ENCODE results near the gene TSPAN10.
A peak's percentile ranks its signal among the peaks of the same experiment; 100 is the strongest.

Gene TSPAN10

DNA sequence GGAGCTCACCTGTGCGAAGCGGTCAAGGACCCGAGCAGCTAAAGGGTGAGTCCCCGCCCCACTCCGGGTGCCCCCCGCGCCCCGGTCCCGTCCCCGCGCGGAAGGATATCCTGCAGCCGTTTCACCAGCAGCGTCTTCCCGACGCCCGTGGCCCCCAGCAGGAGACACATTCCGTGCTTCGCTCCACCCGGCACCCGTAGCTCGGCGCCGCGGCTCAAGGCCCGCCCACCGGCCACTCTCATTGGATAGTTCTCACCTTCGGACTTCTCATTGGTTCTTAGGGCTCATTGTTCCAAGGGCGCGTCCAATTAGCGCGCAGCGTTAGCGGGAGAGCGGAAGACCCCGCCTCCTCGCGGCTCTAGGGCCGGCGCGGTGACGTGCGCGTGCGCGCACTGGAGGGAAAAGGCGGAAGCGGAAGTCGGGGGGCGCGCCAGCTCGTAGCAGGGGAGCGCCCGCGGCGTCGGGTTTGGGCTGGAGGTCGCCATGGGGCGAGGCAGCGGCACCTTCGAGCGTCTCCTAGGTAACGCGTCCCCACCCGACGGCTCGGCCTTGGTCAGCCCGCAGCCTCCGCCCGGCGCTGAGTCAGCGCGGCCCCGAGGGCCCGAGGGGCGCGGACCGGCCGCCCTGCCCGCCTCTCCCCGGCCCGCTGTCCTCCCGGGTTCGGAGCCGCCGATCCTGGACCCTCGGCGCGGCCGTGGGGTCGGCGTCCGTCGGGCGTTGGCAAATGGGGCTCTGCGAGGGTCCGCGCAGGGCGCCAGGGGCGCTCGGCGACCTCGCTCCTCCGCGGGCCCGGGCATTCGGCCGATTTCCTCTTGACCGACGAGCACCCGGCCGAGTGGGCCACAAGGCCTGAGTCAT lies 46.8 kb downstream of the TSPAN10 start, which contains the start of the genes ARL16 and HGS:
Gene ARL16, minus strand, starts transcription at position 214 of the 858 bp plus-strand sequence. Its CDS starts 44 bp downstream, at position 170.
Gene HGS, plus strand, starts transcription at position 428 of the 858 bp plus-strand sequence. Its CDS starts 56 bp downstream, at position 484.
- 0 out of 2 replicates have a peak, but pooled peaks have one; percentile 54 for TF ChIP-seq YY1 (IDR thresholded peaks at IDR 0.05; ENCODE audit: low read depth)
- TF ChIP-seq TEAD4 (IDR thresholded peaks at IDR 0.05): peak; percentile 86
- no peak for TF ChIP-seq EP300 (IDR thresholded peaks at IDR 0.05; ENCODE audit: borderline replicate concordance)
- TF ChIP-seq NFIC (IDR thresholded peaks at IDR 0.05): 0 out of 2 replicates have a peak, but pooled peaks have one; percentile 23
- no peak for TF ChIP-seq TCF12 (IDR thresholded peaks at IDR 0.05; ENCODE audit: low read depth)
- TF ChIP-seq, protein P1, sequence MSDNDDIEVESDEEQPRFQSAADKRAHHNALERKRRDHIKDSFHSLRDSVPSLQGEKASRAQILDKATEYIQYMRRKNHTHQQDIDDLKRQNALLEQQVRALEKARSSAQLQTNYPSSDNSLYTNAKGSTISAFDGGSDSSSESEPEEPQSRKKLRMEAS (IDR thresholded peaks at IDR 0.05): peak; percentile 70
- TF ChIP-seq TAF1 (IDR thresholded peaks at IDR 0.05; ENCODE audit: low read depth): peak; percentile 60; the same call in 1 of the 2 replicates
- peak; percentile 53; the same call in 1 of the 2 replicates for TF ChIP-seq CREB1 (IDR thresholded peaks at IDR 0.05; ENCODE audit: low read depth)

DNA sequence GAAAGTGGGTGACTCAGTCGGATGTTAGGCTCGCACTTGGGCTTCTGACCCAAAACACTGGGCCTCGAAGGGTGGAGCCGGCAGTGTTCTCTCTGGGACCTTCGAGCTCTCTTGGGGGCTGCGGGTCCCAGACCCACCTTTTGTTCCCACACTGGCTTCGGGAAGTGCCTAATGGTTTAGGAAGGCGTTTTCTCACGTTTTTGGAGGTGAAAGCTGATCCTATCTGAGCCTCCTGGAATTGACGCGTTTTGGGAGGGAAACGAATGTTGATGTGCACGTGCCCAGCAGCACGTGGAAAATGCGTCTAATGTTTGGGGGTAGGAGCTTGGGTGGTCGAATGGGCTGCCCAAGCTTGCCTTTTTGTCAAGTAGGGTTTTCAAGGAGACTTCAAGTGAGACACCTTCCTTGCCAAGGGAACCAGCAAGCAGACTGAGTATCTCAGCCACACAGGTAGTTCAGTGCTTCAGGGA lies 47.5 kb downstream of the TSPAN10 start:
- TF ChIP-seq FOXM1 (IDR thresholded peaks at IDR 0.05; ENCODE audit: borderline replicate concordance, low read depth) (no peak), CEBPB (IDR thresholded peaks at IDR 0.05) (no peak), TCF12 (IDR thresholded peaks at IDR 0.05; ENCODE audit: low read depth) (no peak), YY1 (IDR thresholded peaks at IDR 0.05; ENCODE audit: low read depth) (no peak), TAF1 (IDR thresholded peaks at IDR 0.05; ENCODE audit: low read depth) (no peak), EP300 (IDR thresholded peaks at IDR 0.05; ENCODE audit: borderline replicate concordance) (no peak), USF1 (IDR thresholded peaks at IDR 0.05) (0 out of 2 replicates have a peak, but pooled peaks have one; percentile 28), NFIC (IDR thresholded peaks at IDR 0.05) (no peak), CREB1 (IDR thresholded peaks at IDR 0.05; ENCODE audit: low read depth) (no peak)
- TF ChIP-seq, protein P1 (IDR thresholded peaks at IDR 0.05): peak; percentile 97

- TF ChIP-seq YY1 (IDR thresholded peaks at IDR 0.05; ENCODE audit: low read depth): no peak
- no peak for TF ChIP-seq TAF1 (IDR thresholded peaks at IDR 0.05; ENCODE audit: low read depth)
- no peak for TF ChIP-seq NFIC (IDR thresholded peaks at IDR 0.05)
- no peak for TF ChIP-seq TEAD4 (IDR thresholded peaks at IDR 0.05)
- no peak for TF ChIP-seq TCF12 (IDR thresholded peaks at IDR 0.05; ENCODE audit: low read depth)
- TF ChIP-seq CREB1 (IDR thresholded peaks at IDR 0.05; ENCODE audit: low read depth): no peak
- no peak for TF ChIP-seq CEBPB (IDR thresholded peaks at IDR 0.05)
- TF ChIP-seq, protein P1 (IDR thresholded peaks at IDR 0.05): no peak
- no peak for TF ChIP-seq EGR1 (IDR thresholded peaks at IDR 0.05)
Observed at GRCh38 chr17:81685108-81685507, 48.1 kb downstream of the TSPAN10 start.

GRCh38 chr17:81686614-81687013 lies 49.6 kb downstream of the TSPAN10 start:
- TF ChIP-seq ZBTB7A (IDR thresholded peaks at IDR 0.05; ENCODE audit: low read depth) (no peak), TAF1 (IDR thresholded peaks at IDR 0.05; ENCODE audit: low read depth) (no peak), TCF12 (IDR thresholded peaks at IDR 0.05; ENCODE audit: low read depth) (no peak), TEAD4 (IDR thresholded peaks at IDR 0.05) (no peak), REST (IDR thresholded peaks at IDR 0.05; ENCODE audit: low read depth) (no peak), CREB1 (IDR thresholded peaks at IDR 0.05; ENCODE audit: low read depth) (no peak), EP300 (IDR thresholded peaks at IDR 0.05; ENCODE audit: borderline replicate concordance) (no peak), USF1 (IDR thresholded peaks at IDR 0.05) (no peak), YY1 (IDR thresholded peaks at IDR 0.05; ENCODE audit: low read depth) (no peak), NFIC (IDR thresholded peaks at IDR 0.05) (no peak), FOXM1 (IDR thresholded peaks at IDR 0.05; ENCODE audit: borderline replicate concordance, low read depth) (no peak), RAD21 (IDR thresholded peaks at IDR 0.05; ENCODE audit: low read depth) (no peak), CEBPB (IDR thresholded peaks at IDR 0.05) (no peak), EGR1 (IDR thresholded peaks at IDR 0.05) (no peak)
- TF ChIP-seq, protein P1 (IDR thresholded peaks at IDR 0.05): no peak

- no peak for TF ChIP-seq CEBPB (IDR thresholded peaks at IDR 0.05)
- no peak for TF ChIP-seq CREB1 (IDR thresholded peaks at IDR 0.05; ENCODE audit: low read depth)
- no peak for TF ChIP-seq TEAD4 (IDR thresholded peaks at IDR 0.05)
- no peak for TF ChIP-seq USF1 (IDR thresholded peaks at IDR 0.05)
- no peak for TF ChIP-seq FOXM1 (IDR thresholded peaks at IDR 0.05; ENCODE audit: borderline replicate concordance, low read depth)
- no peak for TF ChIP-seq REST (IDR thresholded peaks at IDR 0.05; ENCODE audit: low read depth)
- no peak for TF ChIP-seq ZBTB7A (IDR thresholded peaks at IDR 0.05; ENCODE audit: low read depth)
- no peak for TF ChIP-seq EGR1 (IDR thresholded peaks at IDR 0.05)
- TF ChIP-seq TCF12 (IDR thresholded peaks at IDR 0.05; ENCODE audit: low read depth): no peak
- TF ChIP-seq NFIC (IDR thresholded peaks at IDR 0.05): no peak
- no peak for TF ChIP-seq EP300 (IDR thresholded peaks at IDR 0.05; ENCODE audit: borderline replicate concordance)
- no peak for TF ChIP-seq RAD21 (IDR thresholded peaks at IDR 0.05; ENCODE audit: low read depth)
- no peak for TF ChIP-seq TAF1 (IDR thresholded peaks at IDR 0.05; ENCODE audit: low read depth)
- no peak for TF ChIP-seq YY1 (IDR thresholded peaks at IDR 0.05; ENCODE audit: low read depth)
- TF ChIP-seq, protein P1 (IDR thresholded peaks at IDR 0.05): no peak
Observed at GRCh38 chr17:81687770-81688541, 51.0 kb downstream of the TSPAN10 start.
